GM23338 (cell line): ENCODE data around the gene LAMC3. TPM values are rescaled to one million over a fixed set of nuclear protein-coding genes. Genes with fewer than 3 reads are reported as not detected.

Experiments
- ATAC-seq: fragments of 200-7000 bp; cut with Tn5 transposase; 3 replicates; pipeline ENCODE4 v1.9.1; 2020
- DNase-seq: peaks from one replicate; pipeline ENCODE4 v3.0.0-alpha.2; 2015; ENCODE audit warnings: low spot score
- H2AFZ ChIP-seq: fragments of 200-600 bp; sonication (generic); 2 replicates; pipeline ENCODE4 v1.8.0; 2016; ENCODE audit warnings: antibody characterized with exemption, mild to moderate bottlenecking, moderate library complexity
- H3F3A ChIP-seq: fragments of 200-600 bp; sonication (generic); replicated peaks from 2 replicates; pipeline ENCODE4 v1.8.0; 2017; ENCODE audit warnings: antibody characterized with exemption, mixed run types, low read depth
- H3K27ac ChIP-seq: fragments of 200-600 bp; sonication (generic); 2 replicates; pipeline ENCODE4 v1.6.1; 2016; ENCODE audit warnings: low read depth
- H3K27me3 ChIP-seq: fragments of 200-600 bp; sonication (generic); 2 replicates; pipeline ENCODE4 v1.8.0; 2016; ENCODE audit warnings: mild to moderate bottlenecking, mixed run types, moderate library complexity; ENCODE audit not compliant: insufficient read depth
- H3K36me3 ChIP-seq: fragments of 200-600 bp; sonication (generic); 2 replicates; pipeline ENCODE4 v1.8.0; 2016; ENCODE audit warnings: mild to moderate bottlenecking; ENCODE audit not compliant: insufficient read depth
- H3K4me1 ChIP-seq: fragments of 200-600 bp; sonication (generic); 2 replicates; pipeline ENCODE4 v1.8.0; 2016; ENCODE audit warnings: mild to moderate bottlenecking, moderate library complexity; ENCODE audit not compliant: insufficient read depth
- H3K4me2 ChIP-seq: fragments of 200-600 bp; sonication (generic); 2 replicates; pipeline ENCODE4 v1.7.1; 2017; ENCODE audit warnings: mixed run types
- H3K4me3 ChIP-seq: fragments of 200-600 bp; sonication (generic); 2 replicates; pipeline ENCODE4 v1.6.1; 2016; ENCODE audit warnings: mixed run types
- H3K79me2 ChIP-seq: fragments of 200-600 bp; sonication (generic); replicated peaks from 2 replicates; pipeline ENCODE4 v1.8.0; 2017; ENCODE audit warnings: mild to moderate bottlenecking; ENCODE audit not compliant: insufficient read depth
- H3K9me2 ChIP-seq: fragments of 200-600 bp; sonication (generic); 2 replicates; pipeline ENCODE4 v1.8.0; 2017; ENCODE audit not compliant: insufficient read depth
- H4K20me1 ChIP-seq: fragments of 200-600 bp; sonication (generic); replicated peaks from 2 replicates; pipeline ENCODE4 v1.8.0; 2017; ENCODE audit warnings: mild to moderate bottlenecking; ENCODE audit not compliant: insufficient read depth
- H3K27ac Mint-ChIP-seq: 2 replicates; pipeline ENCODE4 v1.8.0; 2020; ENCODE audit warnings: inconsistent platforms, mild to moderate bottlenecking, moderate library complexity, mixed read lengths
- H3K27me3 Mint-ChIP-seq: 3 replicates; pipeline ENCODE4 v1.8.0; 2022; ENCODE audit warnings: low read depth, mild to moderate bottlenecking, moderate library complexity, mixed read lengths, inconsistent platforms; ENCODE audit not compliant: insufficient read depth, poor library complexity
- H3K36me3 Mint-ChIP-seq: 3 replicates; pipeline ENCODE4 v1.8.0; 2021; ENCODE audit warnings: low read depth, mild to moderate bottlenecking, inconsistent platforms, moderate library complexity, mixed read lengths
- H3K4me1 Mint-ChIP-seq: 3 replicates; pipeline ENCODE4 v1.8.0; 2020; ENCODE audit warnings: mild to moderate bottlenecking, inconsistent platforms, mixed read lengths
- H3K4me3 Mint-ChIP-seq: 3 replicates; pipeline ENCODE4 v1.8.0; 2021; ENCODE audit warnings: moderate library complexity, mild to moderate bottlenecking, inconsistent platforms, mixed read lengths
- H3K9me3 Mint-ChIP-seq: 3 replicates; pipeline ENCODE4 v1.8.0; 2020; ENCODE audit warnings: moderate library complexity, mild to moderate bottlenecking, inconsistent platforms, mixed read lengths
- CREB1 ChIP-seq: fragments of 250-450 bp; sonication (Bioruptor Pico); IDR thresholded peaks from 2 replicates; pipeline ENCODE4 v1.5.0; 2020; ENCODE audit warnings: low read depth, mild to moderate bottlenecking, moderate library complexity
- EZH2 ChIP-seq: fragments of 200-600 bp; sonication (generic); IDR thresholded peaks from one replicate; pipeline ENCODE4 v1.8.0; 2017; ENCODE audit warnings: antibody characterized with exemption, mild to moderate bottlenecking, low read depth; ENCODE audit not compliant: unreplicated experiment
- NANOG ChIP-seq: IDR thresholded peaks from 2 replicates; pipeline ENCODE4 v1.6.1; 2016; ENCODE audit warnings: antibody characterized with exemption, borderline replicate concordance
- POLR2AphosphoS5 ChIP-seq: IDR thresholded peaks from 2 replicates; pipeline ENCODE4 v1.6.1; 2016; ENCODE audit warnings: antibody characterized with exemption, low read depth
- STAT1 ChIP-seq: IDR thresholded peaks from one replicate; pipeline ENCODE4 v1.6.1; 2016; ENCODE audit warnings: antibody characterized with exemption; ENCODE audit not compliant: unreplicated experiment
- ZNF331 ChIP-seq: fragments of 250-450 bp; sonication (Bioruptor Pico); IDR thresholded peaks from 2 replicates; pipeline ENCODE4 v1.5.0; 2020; ENCODE audit warnings: low read depth, mild to moderate bottlenecking, moderate library complexity
- polyA plus RNA-seq: library from polyadenylated mRNA; unstranded; fragments of >200 nt; fragmentation: Nextera tagmentation; extraction: Ambion mirVana; gene quantifications from 2 replicates; pipeline ENCODE4 v1.2.1, GENCODE V29; 2016
- total RNA-seq: library from RNA; depleted of rRNA; stranded (reverse); fragments of >200 nt; shearing (Covaris generic); gene quantifications from 2 replicates; pipeline ENCODE4 v1.2.3, GENCODE V29; 2014
- TF ChIP-seq, protein P1 (sequence below): IDR thresholded peaks from one replicate; pipeline ENCODE4 v1.6.1; 2018; ENCODE audit warnings: antibody characterized with exemption; ENCODE audit not compliant: unreplicated experiment
- TF ChIP-seq, protein P2 (sequence below), 2 experiments: fragments of 200-600 bp in 1 of 2; sonication (generic) in 1 of 2; conservative IDR thresholded peaks; 2 replicates each; pipeline versions ENCODE4 v1.5.1 to v1.6.1; 2016 to 2017; ENCODE audit warnings: antibody characterized with exemption in 2 of 2, low read depth in 2 of 2, mild to moderate bottlenecking in 2 of 2, moderate library complexity in 1 of 2
- TF ChIP-seq, protein P3 (sequence below): fragments of 250-450 bp; sonication (Bioruptor Pico); IDR thresholded peaks from 2 replicates; pipeline ENCODE4 v1.5.0; 2020; ENCODE audit warnings: mild to moderate bottlenecking, moderate library complexity

The LAMC3 gene
- total and polyA plus RNA-seq, 2 experiments from 2014 or later, result 9.0 to 27.4 TPM

DNA sequence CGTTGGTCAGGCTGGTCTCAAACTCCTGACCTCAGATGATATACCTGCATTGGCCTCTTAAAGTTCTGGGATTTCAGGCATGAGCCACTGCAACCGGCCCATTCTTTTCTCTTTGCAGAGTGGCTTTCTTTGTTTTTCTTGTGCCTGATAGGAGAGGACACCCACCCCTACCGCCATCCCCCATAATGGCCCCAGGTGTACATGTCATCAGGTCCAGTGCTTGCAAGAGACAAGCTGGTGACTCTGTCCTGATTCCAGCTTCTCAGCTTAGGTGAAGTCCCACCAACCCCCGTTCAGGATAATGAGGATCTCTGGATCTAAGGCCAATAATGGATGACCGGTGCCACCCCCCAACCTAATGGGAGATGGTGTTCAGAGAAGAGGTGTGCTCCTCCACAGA is 85.0 kb downstream of the LAMC3 start (continued):
- TF ChIP-seq, protein P1, sequence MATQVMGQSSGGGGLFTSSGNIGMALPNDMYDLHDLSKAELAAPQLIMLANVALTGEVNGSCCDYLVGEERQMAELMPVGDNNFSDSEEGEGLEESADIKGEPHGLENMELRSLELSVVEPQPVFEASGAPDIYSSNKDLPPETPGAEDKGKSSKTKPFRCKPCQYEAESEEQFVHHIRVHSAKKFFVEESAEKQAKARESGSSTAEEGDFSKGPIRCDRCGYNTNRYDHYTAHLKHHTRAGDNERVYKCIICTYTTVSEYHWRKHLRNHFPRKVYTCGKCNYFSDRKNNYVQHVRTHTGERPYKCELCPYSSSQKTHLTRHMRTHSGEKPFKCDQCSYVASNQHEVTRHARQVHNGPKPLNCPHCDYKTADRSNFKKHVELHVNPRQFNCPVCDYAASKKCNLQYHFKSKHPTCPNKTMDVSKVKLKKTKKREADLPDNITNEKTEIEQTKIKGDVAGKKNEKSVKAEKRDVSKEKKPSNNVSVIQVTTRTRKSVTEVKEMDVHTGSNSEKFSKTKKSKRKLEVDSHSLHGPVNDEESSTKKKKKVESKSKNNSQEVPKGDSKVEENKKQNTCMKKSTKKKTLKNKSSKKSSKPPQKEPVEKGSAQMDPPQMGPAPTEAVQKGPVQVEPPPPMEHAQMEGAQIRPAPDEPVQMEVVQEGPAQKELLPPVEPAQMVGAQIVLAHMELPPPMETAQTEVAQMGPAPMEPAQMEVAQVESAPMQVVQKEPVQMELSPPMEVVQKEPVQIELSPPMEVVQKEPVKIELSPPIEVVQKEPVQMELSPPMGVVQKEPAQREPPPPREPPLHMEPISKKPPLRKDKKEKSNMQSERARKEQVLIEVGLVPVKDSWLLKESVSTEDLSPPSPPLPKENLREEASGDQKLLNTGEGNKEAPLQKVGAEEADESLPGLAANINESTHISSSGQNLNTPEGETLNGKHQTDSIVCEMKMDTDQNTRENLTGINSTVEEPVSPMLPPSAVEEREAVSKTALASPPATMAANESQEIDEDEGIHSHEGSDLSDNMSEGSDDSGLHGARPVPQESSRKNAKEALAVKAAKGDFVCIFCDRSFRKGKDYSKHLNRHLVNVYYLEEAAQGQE, result no peak
- no peak for TF ChIP-seq EZH2

DNA sequence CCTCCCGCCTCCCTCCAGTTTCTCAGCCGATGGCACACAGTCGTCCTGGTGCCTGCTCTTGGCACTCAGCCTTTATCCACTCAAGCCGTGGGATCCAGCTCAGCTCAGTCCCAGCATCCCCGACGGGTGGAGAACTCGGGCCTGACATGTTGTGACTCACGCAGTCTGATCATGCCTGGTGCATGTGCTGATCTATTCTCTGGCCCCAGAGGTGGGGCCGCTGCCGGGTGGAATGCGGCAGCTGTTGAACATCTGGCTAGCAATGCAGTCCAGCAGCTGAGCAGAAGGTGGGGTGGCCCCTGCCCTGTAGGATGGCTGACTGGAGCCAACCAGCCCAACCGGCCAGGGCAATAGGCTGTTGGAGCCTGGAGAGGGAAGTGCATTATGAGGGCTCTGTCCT is 85.6 kb downstream of the LAMC3 start:
- Histone ChIP-seq H3K79me2 (peaks cover 20% of the 10 kb centered on the region), H3K27me3 (no peaks in the 10 kb centered on the region), H3K4me3 (no peak overlapping the region), H3K4me1 (peaks cover 29% of the 10 kb centered on the region), H2AFZ (no peak overlapping the region), H3F3A (peaks cover 9% of the 10 kb centered on the region; the same call in 1 of the 2 replicates), H3K27ac (no peak overlapping the region), H3K36me3 (no peaks in the 10 kb centered on the region), H3K4me2 (no peak overlapping the region), H4K20me1 (no peaks in the 10 kb centered on the region; the same call in 1 of the 2 replicates), H3K9me2 (no peaks in the 10 kb centered on the region)
- Mint-ChIP-seq H3K36me3 (peaks cover 16% of the 10 kb centered on the region; the same call in 2 of the 3 replicates), H3K27ac (no peak overlapping the region), H3K4me3 (no peak overlapping the region), H3K27me3 (peaks cover 12% of the 10 kb centered on the region), H3K9me3 (no peaks in the 10 kb centered on the region), H3K4me1 (peaks cover 30% of the 10 kb centered on the region)
- DNase-seq, result no peak
- ATAC-seq, result no peak
- TF ChIP-seq POLR2AphosphoS5 (no peak), ZNF331 (CRISPR knock-in tag) (no peak), NANOG (no peak), STAT1 (no peak), CREB1 (CRISPR knock-in tag) (no peak)
- TF ChIP-seq, protein P2, sequence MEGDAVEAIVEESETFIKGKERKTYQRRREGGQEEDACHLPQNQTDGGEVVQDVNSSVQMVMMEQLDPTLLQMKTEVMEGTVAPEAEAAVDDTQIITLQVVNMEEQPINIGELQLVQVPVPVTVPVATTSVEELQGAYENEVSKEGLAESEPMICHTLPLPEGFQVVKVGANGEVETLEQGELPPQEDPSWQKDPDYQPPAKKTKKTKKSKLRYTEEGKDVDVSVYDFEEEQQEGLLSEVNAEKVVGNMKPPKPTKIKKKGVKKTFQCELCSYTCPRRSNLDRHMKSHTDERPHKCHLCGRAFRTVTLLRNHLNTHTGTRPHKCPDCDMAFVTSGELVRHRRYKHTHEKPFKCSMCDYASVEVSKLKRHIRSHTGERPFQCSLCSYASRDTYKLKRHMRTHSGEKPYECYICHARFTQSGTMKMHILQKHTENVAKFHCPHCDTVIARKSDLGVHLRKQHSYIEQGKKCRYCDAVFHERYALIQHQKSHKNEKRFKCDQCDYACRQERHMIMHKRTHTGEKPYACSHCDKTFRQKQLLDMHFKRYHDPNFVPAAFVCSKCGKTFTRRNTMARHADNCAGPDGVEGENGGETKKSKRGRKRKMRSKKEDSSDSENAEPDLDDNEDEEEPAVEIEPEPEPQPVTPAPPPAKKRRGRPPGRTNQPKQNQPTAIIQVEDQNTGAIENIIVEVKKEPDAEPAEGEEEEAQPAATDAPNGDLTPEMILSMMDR (conservative IDR thresholded peaks at IDR 0.05; ENCODE audit: low read depth in 2 of 2), result no peak
- TF ChIP-seq, protein P1, result no peak
- TF ChIP-seq, protein P3, sequence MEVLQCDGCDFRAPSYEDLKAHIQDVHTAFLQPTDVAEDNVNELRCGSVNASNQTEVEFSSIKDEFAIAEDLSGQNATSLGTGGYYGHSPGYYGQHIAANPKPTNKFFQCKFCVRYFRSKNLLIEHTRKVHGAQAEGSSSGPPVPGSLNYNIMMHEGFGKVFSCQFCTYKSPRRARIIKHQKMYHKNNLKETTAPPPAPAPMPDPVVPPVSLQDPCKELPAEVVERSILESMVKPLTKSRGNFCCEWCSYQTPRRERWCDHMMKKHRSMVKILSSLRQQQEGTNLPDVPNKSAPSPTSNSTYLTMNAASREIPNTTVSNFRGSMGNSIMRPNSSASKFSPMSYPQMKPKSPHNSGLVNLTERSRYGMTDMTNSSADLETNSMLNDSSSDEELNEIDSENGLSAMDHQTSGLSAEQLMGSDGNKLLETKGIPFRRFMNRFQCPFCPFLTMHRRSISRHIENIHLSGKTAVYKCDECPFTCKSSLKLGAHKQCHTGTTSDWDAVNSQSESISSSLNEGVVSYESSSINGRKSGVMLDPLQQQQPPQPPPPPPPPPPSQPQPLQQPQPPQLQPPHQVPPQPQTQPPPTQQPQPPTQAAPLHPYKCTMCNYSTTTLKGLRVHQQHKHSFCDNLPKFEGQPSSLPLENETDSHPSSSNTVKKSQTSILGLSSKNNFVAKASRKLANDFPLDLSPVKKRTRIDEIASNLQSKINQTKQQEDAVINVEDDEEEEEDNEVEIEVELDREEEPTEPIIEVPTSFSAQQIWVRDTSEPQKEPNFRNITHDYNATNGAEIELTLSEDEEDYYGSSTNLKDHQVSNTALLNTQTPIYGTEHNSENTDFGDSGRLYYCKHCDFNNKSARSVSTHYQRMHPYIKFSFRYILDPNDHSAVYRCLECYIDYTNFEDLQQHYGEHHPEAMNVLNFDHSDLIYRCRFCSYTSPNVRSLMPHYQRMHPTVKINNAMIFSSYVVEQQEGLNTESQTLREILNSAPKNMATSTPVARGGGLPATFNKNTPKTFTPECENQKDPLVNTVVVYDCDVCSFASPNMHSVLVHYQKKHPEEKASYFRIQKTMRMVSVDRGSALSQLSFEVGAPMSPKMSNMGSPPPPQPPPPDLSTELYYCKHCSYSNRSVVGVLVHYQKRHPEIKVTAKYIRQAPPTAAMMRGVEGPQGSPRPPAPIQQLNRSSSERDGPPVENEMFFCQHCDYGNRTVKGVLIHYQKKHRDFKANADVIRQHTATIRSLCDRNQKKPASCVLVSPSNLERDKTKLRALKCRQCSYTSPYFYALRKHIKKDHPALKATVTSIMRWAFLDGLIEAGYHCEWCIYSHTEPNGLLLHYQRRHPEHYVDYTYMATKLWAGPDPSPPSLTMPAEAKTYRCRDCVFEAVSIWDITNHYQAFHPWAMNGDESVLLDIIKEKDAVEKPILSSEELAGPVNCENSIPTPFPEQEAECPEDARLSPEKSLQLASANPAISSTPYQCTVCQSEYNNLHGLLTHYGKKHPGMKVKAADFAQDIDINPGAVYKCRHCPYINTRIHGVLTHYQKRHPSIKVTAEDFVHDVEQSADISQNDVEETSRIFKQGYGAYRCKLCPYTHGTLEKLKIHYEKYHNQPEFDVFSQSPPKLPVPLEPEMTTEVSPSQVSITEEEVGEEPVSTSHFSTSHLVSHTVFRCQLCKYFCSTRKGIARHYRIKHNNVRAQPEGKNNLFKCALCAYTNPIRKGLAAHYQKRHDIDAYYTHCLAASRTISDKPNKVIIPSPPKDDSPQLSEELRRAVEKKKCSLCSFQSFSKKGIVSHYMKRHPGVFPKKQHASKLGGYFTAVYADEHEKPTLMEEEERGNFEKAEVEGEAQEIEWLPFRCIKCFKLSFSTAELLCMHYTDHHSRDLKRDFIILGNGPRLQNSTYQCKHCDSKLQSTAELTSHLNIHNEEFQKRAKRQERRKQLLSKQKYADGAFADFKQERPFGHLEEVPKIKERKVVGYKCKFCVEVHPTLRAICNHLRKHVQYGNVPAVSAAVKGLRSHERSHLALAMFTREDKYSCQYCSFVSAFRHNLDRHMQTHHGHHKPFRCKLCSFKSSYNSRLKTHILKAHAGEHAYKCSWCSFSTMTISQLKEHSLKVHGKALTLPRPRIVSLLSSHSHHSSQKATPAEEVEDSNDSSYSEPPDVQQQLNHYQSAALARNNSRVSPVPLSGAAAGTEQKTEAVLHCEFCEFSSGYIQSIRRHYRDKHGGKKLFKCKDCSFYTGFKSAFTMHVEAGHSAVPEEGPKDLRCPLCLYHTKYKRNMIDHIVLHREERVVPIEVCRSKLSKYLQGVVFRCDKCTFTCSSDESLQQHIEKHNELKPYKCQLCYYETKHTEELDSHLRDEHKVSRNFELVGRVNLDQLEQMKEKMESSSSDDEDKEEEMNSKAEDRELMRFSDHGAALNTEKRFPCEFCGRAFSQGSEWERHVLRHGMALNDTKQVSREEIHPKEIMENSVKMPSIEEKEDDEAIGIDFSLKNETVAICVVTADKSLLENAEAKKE (CRISPR knock-in tag), result no peak
